ENCODE data around the gene CPTP. TPM values are rescaled to one million over a fixed set of nuclear protein-coding genes. Genes with fewer than 3 reads are reported as not detected.

The CPTP gene
- total RNA-seq, 4 donors from 2014 or later: 10.4 to 42.7 (median 30.1) TPM

- peaks cover 0 to 49% of the 10 kb centered on the region in 2 donors for H3K36me3 ChIP-seq
- TF ChIP-seq EP300 (IDR thresholded peaks at IDR 0.05): no peak
- no peak for TF ChIP-seq POLR2AphosphoS5 (IDR thresholded peaks at IDR 0.05)
- TF ChIP-seq CTCF (IDR thresholded peaks at IDR 0.05): no peak
- TF ChIP-seq POLR2A (IDR thresholded peaks at IDR 0.05): no peak
- ATAC-seq: no peak
Observed at GRCh38 chr1:1292851-1293250, 31.8 kb upstream of the CPTP start.

GRCh38 chr1:1293263-1294249 is 31.0 kb upstream of the CPTP start:
- Histone ChIP-seq H3K4me3 (no peak overlapping the region), H3K4me1 (peaks cover 0 to 14% (median 0%) of the 10 kb centered on the region in 3 donors), H3K27me3 (no peaks in the 10 kb centered on the region), H3K9me3 (no peaks in the 10 kb centered on the region), H3K36me3 (peaks cover 0 to 56% of the 10 kb centered on the region in 2 donors), H3K27ac (no peak overlapping the region)
- ATAC-seq: peak; percentile 6
- WGBS, 2 donors (ENCODE audit: low coverage in 1 of 2): 67% methylated on average over 4 of the region's 94 CpGs; no CpG with 5 or more reads in 1 of the 2 donors
- TF ChIP-seq POLR2AphosphoS5 (IDR thresholded peaks at IDR 0.05) (no peak), POLR2A (IDR thresholded peaks at IDR 0.05) (no peak), EP300 (IDR thresholded peaks at IDR 0.05) (no peak), CTCF (IDR thresholded peaks at IDR 0.05) (no peak)

More at GRCh38 chr1:1292851-1293250, 31.8 kb upstream of the CPTP start:
- Histone ChIP-seq H3K27me3 (peaks cover 1% of the 10 kb centered on the region), H3K9me3 (no peaks in the 10 kb centered on the region), H3K4me1 (peaks cover 0 to 14% (median 0%) of the 10 kb centered on the region in 3 donors), H3K27ac (no peak overlapping the region), H3K4me3 (no peak overlapping the region)
- WGBS, 2 donors (ENCODE audit: low coverage in 1 of 2): 83 to 90% methylated on average over 1 to 2 of the region's 18 CpGs

- Histone ChIP-seq H3K4me1 (peaks cover 0 to 14% (median 0%) of the 10 kb centered on the region in 3 donors), H3K27ac (no peak overlapping the region), H3K36me3 (peaks cover 0 to 65% of the 10 kb centered on the region in 2 donors), H3K9me3 (no peaks in the 10 kb centered on the region), H3K27me3 (no peaks in the 10 kb centered on the region), H3K4me3 (no peak overlapping the region)
- ATAC-seq: no peak
- 80% methylated on average over 2 of the region's 58 CpGs; no CpG with 5 or more reads in 1 of the 2 donors for WGBS, 2 donors (ENCODE audit: low coverage in 1 of 2)
- TF ChIP-seq CTCF (IDR thresholded peaks at IDR 0.05): no peak
- no peak for TF ChIP-seq POLR2A (IDR thresholded peaks at IDR 0.05)
- no peak for TF ChIP-seq POLR2AphosphoS5 (IDR thresholded peaks at IDR 0.05)
Observed at GRCh38 chr1:1294250-1294890, 30.2 kb upstream of the CPTP start.

GRCh38 chr1:1295154-1295923 is 29.3 kb upstream of the CPTP start:
- Histone ChIP-seq H3K27ac (no peak overlapping the region), H3K27me3 (no peaks in the 10 kb centered on the region), H3K4me1 (peaks cover 0 to 14% (median 0%) of the 10 kb centered on the region in 3 donors), H3K4me3 (no peak overlapping the region), H3K36me3 (peaks cover 0 to 74% of the 10 kb centered on the region in 2 donors), H3K9me3 (no peaks in the 10 kb centered on the region)
- TF ChIP-seq POLR2A (IDR thresholded peaks at IDR 0.05): no peak
- TF ChIP-seq CTCF (IDR thresholded peaks at IDR 0.05): no peak
- no peak for TF ChIP-seq POLR2AphosphoS5 (IDR thresholded peaks at IDR 0.05)
- TF ChIP-seq EP300 (IDR thresholded peaks at IDR 0.05): no peak
- ATAC-seq: no peak
- 100% methylated on average over 1 of the region's 35 CpGs; no CpG with 5 or more reads in 1 of the 2 donors for WGBS, 2 donors (ENCODE audit: low coverage in 1 of 2)
